MCF 10A (cell line): Measurements from ENCODE around the gene MNAT1. TPM values are rescaled to one million over a fixed set of nuclear protein-coding genes. Genes with fewer than 3 reads are reported as not detected.

Source experiments
- Bru-seq: library from RNA; stranded (reverse); fragments of 400-500 nt; gene quantifications from one replicate; lab custom pipeline; 2021; lab: Mats Ljungman, UMichigan
- BruChase-seq, 2 experiments: library from RNA; stranded (reverse); fragments of 400-500 nt; gene quantifications; one replicate each; lab custom pipeline; 2021; lab: Mats Ljungman, UMichigan
- BruUV-seq: library from RNA; stranded (reverse); fragments of 400-500 nt; replicated peaks from 2 replicates; lab custom pipeline; 2021; lab: Mats Ljungman, UMichigan
- CTCF ChIA-PET: fragments of 300-600 bp; sonication (Branson Sonifier 250); formaldehyde crosslinking; extraction: SDS; loops from one replicate; lab custom pipeline; 2021; ENCODE audit warnings: antibody characterized with exemption, inconsistent platforms; lab: Yijun Ruan, JAX
- POLR2A ChIA-PET: fragments of 300-600, 350-650 bp; sonication (Branson Sonifier 250); formaldehyde crosslinking; extraction: SDS; loops from one replicate; lab custom pipeline; 2020; ENCODE audit warnings: antibody characterized with exemption, inconsistent platforms; lab: Yijun Ruan, JAX
- DNase-seq: peaks from one replicate; pipeline ENCODE4 v3.0.0-alpha.2; 2018; ENCODE audit not compliant: unreplicated experiment
- H3K27ac Mint-ChIP-seq: one replicate; pipeline ENCODE4 v1.8.0; 2022; ENCODE audit warnings: mild to moderate bottlenecking, low read depth, mixed read lengths; ENCODE audit not compliant: unreplicated experiment
- H3K27me3 Mint-ChIP-seq: one replicate; pipeline ENCODE4 v1.8.0; 2022; ENCODE audit warnings: mixed read lengths; ENCODE audit not compliant: insufficient read depth, unreplicated experiment
- H3K36me3 Mint-ChIP-seq: one replicate; pipeline ENCODE4 v1.8.0; 2022; ENCODE audit warnings: mild to moderate bottlenecking, moderate library complexity, mixed read lengths; ENCODE audit not compliant: insufficient read depth, unreplicated experiment
- H3K4me1 Mint-ChIP-seq: one replicate; pipeline ENCODE4 v1.8.0; 2022; ENCODE audit warnings: mixed read lengths; ENCODE audit not compliant: insufficient read depth, unreplicated experiment
- H3K4me3 Mint-ChIP-seq: one replicate; pipeline ENCODE4 v1.8.0; 2022; ENCODE audit warnings: mild to moderate bottlenecking, moderate library complexity, mixed read lengths; ENCODE audit not compliant: unreplicated experiment
- H3K9me3 Mint-ChIP-seq: one replicate; pipeline ENCODE4 v1.8.0; 2022; ENCODE audit warnings: mixed read lengths; ENCODE audit not compliant: unreplicated experiment
- CTCF ChIP-seq: fragments of 200-600 bp; IDR thresholded peaks from one replicate; pipeline ENCODE4 v1.8.0; 2022; ENCODE audit warnings: antibody characterized with exemption, mild to moderate bottlenecking; ENCODE audit not compliant: unreplicated experiment
- intact Hi-C: fragments of 100-400 bp; cut with micrococcal nuclease; formaldehyde crosslinking; loops from 2 replicates; pipeline ENCODE4 v1.14.1; 2022
- long read RNA-seq: library from polyadenylated mRNA; stranded (forward); transcript quantifications from one replicate; pipeline ENCODE4 v2.0.0, GENCODE V29; 2022
- total RNA-seq: library from RNA; stranded (reverse); gene quantifications from 2 replicates; pipeline ENCODE4 v1.2.3, GENCODE V29; 2022

MNAT1 gene
- total RNA-seq (45.2 and 57.5 TPM in 2 replicates), Bru-seq, nascent RNA (percentile 86 among the genes with signal in this experiment), BruChase-seq, experiment 1, labeled RNA remaining after a 6-hour chase (percentile 68 among the genes with signal in this experiment), BruChase-seq, experiment 2, labeled RNA remaining after a 2-hour chase (percentile 75 among the genes with signal in this experiment)
- long read RNA-seq, transcript MNAT1-201 (8 exons, 2,635 nt), result major isoform, 70 of 92 reads
- long read RNA-seq, partial matches to known transcripts, result 4 of 92 reads
- long read RNA-seq, other reads (novel, unspliced or antisense), result 17 of 92 reads

GRCh38 chr14:60734465-60735242, at the start of gene MNAT1:
Gene MNAT1, plus strand, starts transcription at chr14:60734761. Its CDS starts 102 bp downstream, at chr14:60734863.
- Mint-ChIP-seq H3K9me3 (no peaks in the 10 kb centered on the region), H3K36me3 (peaks cover 4% of the 10 kb centered on the region), H3K4me3 (peak within 1 kb of the TSS; percentile 94), H3K4me1 (peaks cover 19% of the 10 kb centered on the region), H3K27me3 (no peaks in the 10 kb centered on the region), H3K27ac (peak within 1 kb of the TSS; percentile 92)
- ChIA-PET CTCF (interaction anchor here (3.4 kb wide), 1 partner anchor 12 kb away, joined by 15 read pairs; the partner anchor contains the start of gene SIX4), POLR2A (interaction anchor here (0.7 to 3.6 kb wide), 7 partner anchors 10 to 450 kb away, joined by 3 to 35 read pairs (median 5); partner anchors contain the start of genes SIX4, SLC38A6 and TRMT5)
- intact Hi-C loops, result loop anchor here (10.0 kb wide), 1 partner anchor 70 kb away; no protein-coding TSS in a partner anchor
- peak; percentile 82 for DNase-seq
- no peak for TF ChIP-seq CTCF
- TSS peak; percentile 65 for BruUV-seq

GRCh38 chr14:60686865-60687264, 47.7 kb upstream of the MNAT1 start:
- Mint-ChIP-seq H3K9me3 (no peaks in the 10 kb centered on the region), H3K36me3 (no peaks in the 10 kb centered on the region), H3K4me3 (no peak overlapping the region), H3K4me1 (peaks cover 10% of the 10 kb centered on the region), H3K27ac (no peak overlapping the region), H3K27me3 (no peaks in the 10 kb centered on the region)
- TF ChIP-seq CTCF, result no peak
- ChIA-PET POLR2A (no interaction called here), CTCF (no interaction called here)
- BruUV-seq, result no TSS peak
- peak; percentile 29 for DNase-seq
- intact Hi-C loops, result no loop called here

GRCh38 chr14:60691383-60692113, 43.0 kb upstream of the MNAT1 start:
- no peaks in the 10 kb centered on the region for H3K27me3 Mint-ChIP-seq

More at GRCh38 chr14:60691383-60692113, 43.0 kb upstream of the MNAT1 start:
- Mint-ChIP-seq H3K4me3 (no peak overlapping the region), H3K36me3 (no peaks in the 10 kb centered on the region), H3K9me3 (no peaks in the 10 kb centered on the region), H3K4me1 (peaks cover 10% of the 10 kb centered on the region), H3K27ac (no peak overlapping the region)
- ChIA-PET CTCF (interaction anchor here (0.6 kb wide), 1 partner anchor 60 kb away, joined by 3 read pairs; no protein-coding TSS in a partner anchor), POLR2A (interaction anchor here (0.6 to 0.7 kb wide), 3 partner anchors 83 to 506 kb away, joined by 3 read pairs; no protein-coding TSS in a partner anchor)
- DNase-seq, result no peak
- intact Hi-C loops, result no loop called here
- no peak for TF ChIP-seq CTCF
- BruUV-seq, result no TSS peak
